Choroid plexus epithelial cell (primary cell): ENCODE results near the gene PDE2A.
A peak's percentile ranks its signal among the peaks of the same experiment; 100 is the strongest.

Source experiments
- DNase-seq: peaks from one replicate; pipeline ENCODE4 v3.0.0-alpha.2; 2010; ENCODE audit warnings: low read depth
- H3K4me3 ChIP-seq: 2 replicates; pipeline ENCODE4 v1.5.1; 2011; ENCODE audit warnings: low read depth, mild to moderate bottlenecking, control low read depth, low read length, moderate library complexity
- CTCF ChIP-seq: conservative IDR thresholded peaks from 2 replicates; pipeline ENCODE4 v1.5.1; 2011; ENCODE audit warnings: low read depth, mild to moderate bottlenecking, control low read depth, inconsistent platforms, low read length, moderate library complexity

Gene PDE2A

GRCh38 chr11:72624496-72625201 is 49.6 kb downstream of the PDE2A start:
- H3K4me3 ChIP-seq: no peak overlapping the region
- no peak for TF ChIP-seq CTCF
- no peak for DNase-seq

- no peak for DNase-seq
- no peak overlapping the region for H3K4me3 ChIP-seq
- no peak for TF ChIP-seq CTCF
Observed at GRCh38 chr11:72623052-72623451, 51.2 kb downstream of the PDE2A start.

GRCh38 chr11:72621008-72621610 is 53.1 kb downstream of the PDE2A start:
- H3K4me3 ChIP-seq: no peak overlapping the region
- no peak for TF ChIP-seq CTCF
- DNase-seq: no peak

GRCh38 chr11:72618803-72619202 is 55.4 kb downstream of the PDE2A start:
- TF ChIP-seq CTCF: no peak
- H3K4me3 ChIP-seq: no peak overlapping the region
- DNase-seq: peak; percentile 55

- no peak overlapping the region for H3K4me3 ChIP-seq
- DNase-seq: peak; percentile 58
Observed at GRCh38 chr11:72617080-72617762, 57.0 kb downstream of the PDE2A start.

GRCh38 chr11:72616655-72617054 is 57.6 kb downstream of the PDE2A start:
- H3K4me3 ChIP-seq: no peak overlapping the region
- TF ChIP-seq CTCF: no peak
- no peak for DNase-seq

More at GRCh38 chr11:72617080-72617762, 57.0 kb downstream of the PDE2A start:
- TF ChIP-seq CTCF: no peak
